LNCAP (cell line): ENCODE results near the gene TAS1R2.

Experiments
- CTCF ChIP-seq: fragments of 450-650 bp; IDR thresholded peaks from 2 replicates; pipeline ENCODE4 v1.5.1; 2017; ENCODE audit warnings: mild to moderate bottlenecking

Gene TAS1R2

GRCh38 chr1:18798946-18799345 lies 60.5 kb downstream of the TAS1R2 start:
- TF ChIP-seq CTCF: no peak

GRCh38 chr1:18798533-18798932 lies 60.9 kb downstream of the TAS1R2 start:
- no peak for TF ChIP-seq CTCF

GRCh38 chr1:18796950-18797349 lies 62.5 kb downstream of the TAS1R2 start:
- TF ChIP-seq CTCF: no peak

- no peak for TF ChIP-seq CTCF
Observed at GRCh38 chr1:18795002-18795689, 64.3 kb downstream of the TAS1R2 start.

- no peak for TF ChIP-seq CTCF
Observed at GRCh38 chr1:18794561-18794960, 64.9 kb downstream of the TAS1R2 start.

- TF ChIP-seq CTCF: no peak
Observed at GRCh38 chr1:18794051-18794450, 65.4 kb downstream of the TAS1R2 start.

- no peak for TF ChIP-seq CTCF
Observed at GRCh38 chr1:18793164-18793563, 66.3 kb downstream of the TAS1R2 start.

GRCh38 chr1:18792747-18793146 lies 66.7 kb downstream of the TAS1R2 start:
- no peak for TF ChIP-seq CTCF
